Activated CD8-positive, alpha-beta T cell treated with anti-CD3 and anti-CD28 coated beads for 36 hours (primary cell): ENCODE results near the gene IRX3. TPM values are rescaled to one million over a fixed set of nuclear protein-coding genes. Genes with fewer than 3 reads are reported as not detected.

ENCODE experiments used
- ATAC-seq: fragments of 200-7000 bp; cut with Tn5 transposase; one replicate; pipeline ENCODE4 v1.10.0; 2021; ENCODE audit warnings: mild to moderate bottlenecking, moderate library complexity
- CTCF ChIA-PET: fragments of 350-600 bp; sonication (Branson Sonifier 250); formaldehyde crosslinking; loops from one replicate; lab custom pipeline; 2021; ENCODE audit warnings: antibody characterized with exemption; lab: Charles Lee
- POLR2A ChIA-PET: fragments of 350-600 bp; sonication (Branson Sonifier 250); formaldehyde crosslinking; loops from one replicate; lab custom pipeline; 2021; ENCODE audit warnings: antibody characterized with exemption; lab: Charles Lee
- DNase-seq: peaks from one replicate; pipeline ENCODE4 v3.0.0-alpha.2; 2020
- H3K27ac Mint-ChIP-seq: one replicate; pipeline ENCODE4 v1.8.0; 2021; ENCODE audit warnings: mild to moderate bottlenecking, mixed read lengths
- H3K27me3 Mint-ChIP-seq: one replicate; pipeline ENCODE4 v1.8.0; 2021; ENCODE audit warnings: mixed read lengths
- H3K36me3 Mint-ChIP-seq: one replicate; pipeline ENCODE4 v1.8.0; 2021; ENCODE audit warnings: low read depth, mixed read lengths
- H3K4me1 Mint-ChIP-seq: one replicate; pipeline ENCODE4 v1.8.0; 2021; ENCODE audit warnings: low read depth, mixed read lengths
- H3K4me3 Mint-ChIP-seq: one replicate; pipeline ENCODE4 v1.8.0; 2021; ENCODE audit warnings: mild to moderate bottlenecking, moderate library complexity, mixed read lengths
- H3K9me3 Mint-ChIP-seq: one replicate; pipeline ENCODE4 v1.8.0; 2021; ENCODE audit warnings: mixed read lengths
- CTCF ChIP-seq: fragments of 200-600 bp; IDR thresholded peaks from one replicate; pipeline ENCODE4 v1.8.0; 2022; ENCODE audit warnings: antibody characterized with exemption, mild to moderate bottlenecking
- intact Hi-C: fragments of 100-400 bp; cut with micrococcal nuclease; formaldehyde crosslinking; loops from one replicate; pipeline ENCODE4 v1.10.0; 2022
- total RNA-seq, 2 experiments: library from RNA; stranded (reverse); gene quantifications; one replicate each; pipeline ENCODE4 v1.2.3, GENCODE V29; 2021

IRX3 gene
- total RNA-seq, 2 experiments from 2014 or later: not detected

- no peak for ATAC-seq
Observed at GRCh38 chr16:54288030-54288834, 1.6 kb upstream of the IRX3 start.

GRCh38 chr16:54287131-54288029, 793 bp upstream of the IRX3 start:
- ChIA-PET CTCF (no interaction called here), POLR2A (no interaction called here)
- DNase-seq (no peak), ATAC-seq (no peak)
- Mint-ChIP-seq H3K27me3 (peaks cover 73% of the 10 kb centered on the region), H3K27ac (no peak overlapping the region), H3K9me3 (no peaks in the 10 kb centered on the region), H3K36me3 (peaks cover 3% of the 10 kb centered on the region), H3K4me1 (peaks cover 21% of the 10 kb centered on the region), H3K4me3 (no peak overlapping the region)
- TF ChIP-seq CTCF: no peak
- intact Hi-C loops: loop anchor here (5.0 kb wide), 1 partner anchor 650 kb away; no protein-coding TSS in a partner anchor

More at GRCh38 chr16:54288030-54288834, 1.6 kb upstream of the IRX3 start:
- Mint-ChIP-seq H3K27me3 (peaks cover 70% of the 10 kb centered on the region), H3K9me3 (no peaks in the 10 kb centered on the region), H3K4me1 (peaks cover 19% of the 10 kb centered on the region), H3K36me3 (peaks cover 3% of the 10 kb centered on the region), H3K4me3 (no peak overlapping the region), H3K27ac (no peak overlapping the region)
- intact Hi-C loops: loop anchor here (5.0 kb wide), 1 partner anchor 649 kb away; no protein-coding TSS in a partner anchor
- POLR2A ChIA-PET: no interaction called here
- TF ChIP-seq CTCF: no peak
- no peak for DNase-seq
- CTCF ChIA-PET: no interaction called here

- TF ChIP-seq CTCF: no peak
- intact Hi-C loops: loop anchor here (5.0 kb wide), 1 partner anchor 651 kb away; no protein-coding TSS in a partner anchor
- Mint-ChIP-seq H3K27me3 (peaks cover 73% of the 10 kb centered on the region), H3K4me1 (peaks cover 24% of the 10 kb centered on the region), H3K36me3 (peaks cover 3% of the 10 kb centered on the region), H3K4me3 (peak overlapping the region; percentile 66), H3K27ac (no peak overlapping the region), H3K9me3 (no peaks in the 10 kb centered on the region)
- POLR2A ChIA-PET: interaction anchor here (1.1 kb wide), 1 partner anchor 13 kb away, joined by 3 read pairs; no protein-coding TSS in a partner anchor
- CTCF ChIA-PET: no interaction called here
- DNase-seq (no peak), ATAC-seq (no peak)
Observed at GRCh38 chr16:54286090-54286365, 559 bp downstream of the IRX3 start.

- Mint-ChIP-seq H3K27ac (no peak overlapping the region), H3K36me3 (peaks cover 3% of the 10 kb centered on the region), H3K27me3 (peaks cover 73% of the 10 kb centered on the region), H3K4me1 (peaks cover 21% of the 10 kb centered on the region), H3K9me3 (no peaks in the 10 kb centered on the region), H3K4me3 (no peak overlapping the region)
- ATAC-seq (no peak), DNase-seq (no peak)
- ChIA-PET POLR2A (interaction anchor here (1.1 kb wide), 1 partner anchor 13 kb away, joined by 3 read pairs; no protein-coding TSS in a partner anchor), CTCF (no interaction called here)
- intact Hi-C loops: loop anchor here (5.0 kb wide), 1 partner anchor 652 kb away; no protein-coding TSS in a partner anchor
- no peak for TF ChIP-seq CTCF
Observed at GRCh38 chr16:54285414-54286089, 1.0 kb downstream of the IRX3 start.
